ENCODE results near the gene ADAM33. TPM values are rescaled to one million over a fixed set of nuclear protein-coding genes. Genes with fewer than 3 reads are reported as not detected.

Gene ADAM33
- polyA plus RNA-seq, 3 donors = not detected

- no peak overlapping the region for H2AFZ ChIP-seq (ENCODE audit: insufficient read depth, low read depth, low read length, poor library complexity, severe bottlenecking)
- peaks cover 0 to 3% of the 10 kb centered on the region in 2 donors for H3K36me3 Mint-ChIP-seq
- peaks cover 40 to 64% (median 59%) of the 10 kb centered on the region in 3 donors for H3K27me3 Mint-ChIP-seq (ENCODE audit: low read depth in 3 of 3)
- H3K9ac ChIP-seq (ENCODE audit: insufficient read depth, low read length, poor library complexity, severe bottlenecking) = no peak overlapping the region
- peaks cover 3% of the 10 kb centered on the region for H3K4me1 Mint-ChIP-seq
- H3K4me1 ChIP-seq (ENCODE audit: control insufficient read depth in 1 of 2, insufficient read depth in 2 of 2, low read length in 2 of 2) = peaks cover 6 to 8% of the 10 kb centered on the region in 2 donors
- H3K4me3 ChIP-seq (replicated peaks in 1 of 3; ENCODE audit: low read depth in 2 of 3, low read length in 3 of 3) = no peak overlapping the region
- H3K9me3 ChIP-seq (replicated peaks in 1 of 2; ENCODE audit: control insufficient read depth in 1 of 2, insufficient read depth in 1 of 2, low read length in 2 of 2) = no peaks in the 10 kb centered on the region
- no peak for DNase-seq
- H3K27ac ChIP-seq (ENCODE audit: low read depth in 1 of 2, low read length in 2 of 2) = no peak overlapping the region
- H3K79me2 ChIP-seq (ENCODE audit: insufficient read depth, low read length) = no peaks in the 10 kb centered on the region
- no peak for TF ChIP-seq CTCF (IDR thresholded peaks at IDR 0.05)
- H3K27me3 ChIP-seq (ENCODE audit: control insufficient read depth in 2 of 2, insufficient read depth in 2 of 2, low read length in 2 of 2) = peaks cover 9 to 56% of the 10 kb centered on the region in 2 donors
- peak overlapping the region in 1 of 2 donors; percentile 15 for H3K4me3 Mint-ChIP-seq
- no peak overlapping the region for H3K4me2 ChIP-seq (replicated peaks; ENCODE audit: extremely low read depth, low read length, poor library complexity, severe bottlenecking)
- H4K20me1 ChIP-seq (ENCODE audit: insufficient read depth, low read length) = no peaks in the 10 kb centered on the region
- no peaks in the 10 kb centered on the region for H3K36me3 ChIP-seq (replicated peaks in 1 of 2; ENCODE audit: control insufficient read depth in 1 of 2, insufficient read depth in 2 of 2, low read length in 2 of 2)
- no peak overlapping the region for H3K27ac Mint-ChIP-seq
- 58% methylated on average over 8 of the region's 10 CpGs for WGBS (ENCODE audit: insufficient coverage)
- intact Hi-C loops (cut with micrococcal nuclease) = no loop called here
- H3K9me3 Mint-ChIP-seq = peaks cover 0 to 6% (median 2%) of the 10 kb centered on the region in 7 donors
Measured at GRCh38 chr20:3670945-3671344, 10.9 kb downstream of the ADAM33 start.

- Mint-ChIP-seq H3K4me3 (peak overlapping the region in 1 of 2 donors; percentile 39), H3K27me3 (ENCODE audit: low read depth in 3 of 3) (peaks cover 35 to 61% (median 57%) of the 10 kb centered on the region in 3 donors), H3K4me1 (peaks cover 3% of the 10 kb centered on the region), H3K36me3 (peaks cover 0 to 2% of the 10 kb centered on the region in 2 donors), H3K27ac (no peak overlapping the region), H3K9me3 (peaks cover 0 to 6% (median 2%) of the 10 kb centered on the region in 7 donors)
- Histone ChIP-seq H3K27me3 (ENCODE audit: control insufficient read depth in 2 of 2, insufficient read depth in 2 of 2, low read length in 2 of 2) (peaks cover 9 to 52% of the 10 kb centered on the region in 2 donors), H2AFZ (ENCODE audit: insufficient read depth, low read depth, low read length, poor library complexity, severe bottlenecking) (no peak overlapping the region), H3K4me1 (ENCODE audit: control insufficient read depth in 1 of 2, insufficient read depth in 2 of 2, low read length in 2 of 2) (peaks cover 6 to 8% of the 10 kb centered on the region in 2 donors), H3K79me2 (ENCODE audit: insufficient read depth, low read length) (no peaks in the 10 kb centered on the region), H3K4me2 (replicated peaks; ENCODE audit: extremely low read depth, low read length, poor library complexity, severe bottlenecking) (no peak overlapping the region), H3K36me3 (replicated peaks in 1 of 2; ENCODE audit: control insufficient read depth in 1 of 2, insufficient read depth in 2 of 2, low read length in 2 of 2) (no peaks in the 10 kb centered on the region), H3K27ac (ENCODE audit: low read depth in 1 of 2, low read length in 2 of 2) (no peak overlapping the region), H4K20me1 (ENCODE audit: insufficient read depth, low read length) (no peaks in the 10 kb centered on the region), H3K9ac (ENCODE audit: insufficient read depth, low read length, poor library complexity, severe bottlenecking) (no peak overlapping the region), H3K9me3 (replicated peaks in 1 of 2; ENCODE audit: control insufficient read depth in 1 of 2, insufficient read depth in 1 of 2, low read length in 2 of 2) (no peaks in the 10 kb centered on the region), H3K4me3 (replicated peaks in 1 of 3; ENCODE audit: low read depth in 2 of 3, low read length in 3 of 3) (no peak overlapping the region)
- WGBS (ENCODE audit: insufficient coverage) = 28% methylated on average over 4 of the region's 6 CpGs
- TF ChIP-seq CTCF (IDR thresholded peaks at IDR 0.05) = no peak
- intact Hi-C loops (cut with micrococcal nuclease) = no loop called here
- no peak for DNase-seq
Measured at GRCh38 chr20:3670511-3670910, 11.3 kb downstream of the ADAM33 start.

All from CD14-positive monocyte (primary cell).